H9 (cell line): ENCODE data around the gene SIL1. TPM values are rescaled to one million over a fixed set of nuclear protein-coding genes. Genes with fewer than 3 reads are reported as not detected.

Source experiments
- DNase-seq: peaks from one replicate; pipeline ENCODE4 v3.0.0-alpha.2; 2017
- H2AFZ ChIP-seq: one replicate; pipeline ENCODE4 v1.6.1; 2013; ENCODE audit warnings: mild to moderate bottlenecking, low read length, control low read depth, moderate library complexity
- H2AK5ac ChIP-seq: 2 replicates; pipeline ENCODE4 v1.6.1; 2013; ENCODE audit warnings: low read length, control low read depth, mixed read lengths; ENCODE audit not compliant: insufficient read length
- H2BK120ac ChIP-seq: one replicate; pipeline ENCODE4 v1.6.1; 2013; ENCODE audit warnings: low read depth, mild to moderate bottlenecking, low read length, control low read depth, inconsistent platforms; ENCODE audit not compliant: poor library complexity, severe bottlenecking
- H2BK12ac ChIP-seq: 2 replicates; pipeline ENCODE4 v1.6.1; 2013; ENCODE audit warnings: low read length, control low read depth, mixed read lengths, low read depth; ENCODE audit not compliant: insufficient read length
- H2BK15ac ChIP-seq: 2 replicates; pipeline ENCODE4 v1.6.1; 2013; ENCODE audit warnings: low read depth, low read length, control low read depth
- H2BK20ac ChIP-seq: one replicate; pipeline ENCODE4 v1.6.1; 2013; ENCODE audit warnings: low read depth, mild to moderate bottlenecking, low read length, control low read depth, inconsistent platforms; ENCODE audit not compliant: poor library complexity, severe bottlenecking
- H2BK5ac ChIP-seq: 2 replicates; pipeline ENCODE4 v1.6.1; 2013; ENCODE audit warnings: low read length, control low read depth, mixed read lengths; ENCODE audit not compliant: insufficient read length
- H3K14ac ChIP-seq: 2 replicates; pipeline ENCODE4 v1.6.1; 2013; ENCODE audit warnings: low read length, control low read depth; ENCODE audit not compliant: insufficient read depth
- H3K18ac ChIP-seq: 2 replicates; pipeline ENCODE4 v1.6.1; 2013; ENCODE audit warnings: low read depth, mild to moderate bottlenecking, mixed read lengths, low read length, control low read depth; ENCODE audit not compliant: insufficient read length
- H3K23ac ChIP-seq: 2 replicates; pipeline ENCODE4 v1.6.1; 2013; ENCODE audit warnings: low read length, control low read depth, mixed read lengths, low read depth; ENCODE audit not compliant: insufficient read length
- H3K23me2 ChIP-seq: 2 replicates; pipeline ENCODE4 v1.6.1; 2013; ENCODE audit warnings: low read depth, mild to moderate bottlenecking, mixed read lengths, low read length, control low read depth; ENCODE audit not compliant: insufficient read length, poor library complexity, severe bottlenecking
- H3K27ac ChIP-seq: 2 replicates; pipeline ENCODE4 v1.5.1; 2013; ENCODE audit warnings: low read length, control low read depth, mixed read lengths, low read depth; ENCODE audit not compliant: insufficient read length
- H3K27me3 ChIP-seq: 2 replicates; pipeline ENCODE4 v1.6.1; 2013; ENCODE audit warnings: low read length, control low read depth, inconsistent platforms; ENCODE audit not compliant: insufficient read depth
- H3K4ac ChIP-seq: 2 replicates; pipeline ENCODE4 v1.6.1; 2013; ENCODE audit warnings: low read depth, mild to moderate bottlenecking, control low read depth, inconsistent platforms, low read length, moderate library complexity
- H3K4me1 ChIP-seq: 2 replicates; pipeline ENCODE4 v1.6.1; 2013; ENCODE audit warnings: low read length, control low read depth, inconsistent platforms; ENCODE audit not compliant: insufficient read depth
- H3K4me2 ChIP-seq: 2 replicates; pipeline ENCODE4 v1.6.1; 2013; ENCODE audit warnings: low read length, control low read depth, mixed read lengths; ENCODE audit not compliant: insufficient read length, insufficient read depth
- H3K56ac ChIP-seq: 2 replicates; pipeline ENCODE4 v1.6.1; 2013; ENCODE audit warnings: low read depth, mild to moderate bottlenecking, mixed read lengths, low read length, control low read depth; ENCODE audit not compliant: insufficient read length
- H3K79me1 ChIP-seq: 2 replicates; pipeline ENCODE4 v1.6.1; 2013; ENCODE audit warnings: low read depth, mild to moderate bottlenecking, moderate library complexity, low read length, control low read depth, inconsistent platforms; ENCODE audit not compliant: insufficient read depth, poor library complexity, severe bottlenecking
- H3K79me2 ChIP-seq: 2 replicates; pipeline ENCODE4 v1.6.1; 2013; ENCODE audit warnings: low read length, control low read depth, inconsistent platforms; ENCODE audit not compliant: insufficient read depth
- H3K9ac ChIP-seq: 2 replicates; pipeline ENCODE4 v1.6.1; 2013; ENCODE audit warnings: low read length, control low read depth, mixed read lengths; ENCODE audit not compliant: insufficient read length; ENCODE audit errors: extremely low read depth
- H3K9me3 ChIP-seq: one replicate; pipeline ENCODE4 v1.6.1; 2013; ENCODE audit warnings: low read depth, low read length, inconsistent platforms; ENCODE audit not compliant: control insufficient read depth
- H3T11ph ChIP-seq: one replicate; pipeline ENCODE4 v1.6.1; 2013; ENCODE audit warnings: mild to moderate bottlenecking, low read length, control low read depth, inconsistent platforms
- H4K20me1 ChIP-seq: one replicate; pipeline ENCODE4 v1.6.1; 2013; ENCODE audit not compliant: control insufficient read depth, insufficient read length, insufficient read depth
- H4K5ac ChIP-seq: 2 replicates; pipeline ENCODE4 v1.6.1; 2013; ENCODE audit warnings: low read depth, mild to moderate bottlenecking, mixed read lengths, low read length, control low read depth; ENCODE audit not compliant: insufficient read length
- H4K8ac ChIP-seq: replicated peaks from 2 replicates; pipeline ENCODE4 v1.6.1; 2013; ENCODE audit warnings: low read length, control low read depth, mixed read lengths, low read depth; ENCODE audit not compliant: insufficient read length
- H4K91ac ChIP-seq: 2 replicates; pipeline ENCODE4 v1.6.1; 2013; ENCODE audit warnings: low read depth, mild to moderate bottlenecking, moderate library complexity, mixed read lengths, low read length, control low read depth; ENCODE audit not compliant: insufficient read length
- H3K27ac Mint-ChIP-seq, 3 experiments: 2 replicates in 2 of 3; 3 replicates in 1 of 3; pipeline ENCODE4 v1.8.0; 2020 to 2021; ENCODE audit warnings: mixed read lengths in 3 of 3, mild to moderate bottlenecking in 1 of 3, moderate library complexity in 1 of 3
- H3K27me3 Mint-ChIP-seq: 2 replicates; pipeline ENCODE4 v1.8.0; 2021; ENCODE audit warnings: low read depth, mild to moderate bottlenecking, moderate library complexity, mixed read lengths
- H3K36me3 Mint-ChIP-seq, 3 experiments: 2 replicates in 2 of 3; 3 replicates in 1 of 3; pipeline ENCODE4 v1.8.0; 2020 to 2021; ENCODE audit warnings: low read depth in 3 of 3, mixed read lengths in 3 of 3; ENCODE audit not compliant: insufficient read depth in 1 of 3
- H3K4me1 Mint-ChIP-seq, 2 experiments: 2 replicates each; pipeline ENCODE4 v1.8.0; 2020; ENCODE audit warnings: mixed read lengths in 2 of 2
- H3K4me3 Mint-ChIP-seq, 2 experiments: 2 replicates in 1 of 2; 3 replicates in 1 of 2; pipeline ENCODE4 v1.8.0; 2020 to 2021; ENCODE audit warnings: mild to moderate bottlenecking in 2 of 2, mixed read lengths in 2 of 2, moderate library complexity in 1 of 2
- H3K9me3 Mint-ChIP-seq, 2 experiments: 2 replicates in 1 of 2; 3 replicates in 1 of 2; pipeline ENCODE4 v1.8.0; 2020; ENCODE audit warnings: mild to moderate bottlenecking in 2 of 2, mixed read lengths in 2 of 2, moderate library complexity in 1 of 2
- WGBS: extraction: QIAGEN DNeasy Blood & Tissue Kit; methylation state at CpG from one replicate; pipeline ENCODE4 v1.1.7; 2013; ENCODE audit warnings: missing lambda C conversion rate, low lambda C conversion rate, mixed read lengths; ENCODE audit not compliant: insufficient read length; ENCODE audit errors: extremely low coverage; 5-methylcytosine and 5-hydroxymethylcytosine counted together
- total RNA-seq: library from RNA; stranded (reverse); gene quantifications from 2 replicates; pipeline ENCODE4 v1.2.1, GENCODE V29; 2021
- TF ChIP-seq, protein P1 (sequence below): fragments of 200-600 bp; sonication (generic); conservative IDR thresholded peaks from 3 replicates; pipeline ENCODE4 v1.8.0; 2021; ENCODE audit warnings: antibody characterized with exemption, mild to moderate bottlenecking

The SIL1 gene
- total RNA-seq, 1 experiment from 2014 or later: 10.6 TPM

DNA sequence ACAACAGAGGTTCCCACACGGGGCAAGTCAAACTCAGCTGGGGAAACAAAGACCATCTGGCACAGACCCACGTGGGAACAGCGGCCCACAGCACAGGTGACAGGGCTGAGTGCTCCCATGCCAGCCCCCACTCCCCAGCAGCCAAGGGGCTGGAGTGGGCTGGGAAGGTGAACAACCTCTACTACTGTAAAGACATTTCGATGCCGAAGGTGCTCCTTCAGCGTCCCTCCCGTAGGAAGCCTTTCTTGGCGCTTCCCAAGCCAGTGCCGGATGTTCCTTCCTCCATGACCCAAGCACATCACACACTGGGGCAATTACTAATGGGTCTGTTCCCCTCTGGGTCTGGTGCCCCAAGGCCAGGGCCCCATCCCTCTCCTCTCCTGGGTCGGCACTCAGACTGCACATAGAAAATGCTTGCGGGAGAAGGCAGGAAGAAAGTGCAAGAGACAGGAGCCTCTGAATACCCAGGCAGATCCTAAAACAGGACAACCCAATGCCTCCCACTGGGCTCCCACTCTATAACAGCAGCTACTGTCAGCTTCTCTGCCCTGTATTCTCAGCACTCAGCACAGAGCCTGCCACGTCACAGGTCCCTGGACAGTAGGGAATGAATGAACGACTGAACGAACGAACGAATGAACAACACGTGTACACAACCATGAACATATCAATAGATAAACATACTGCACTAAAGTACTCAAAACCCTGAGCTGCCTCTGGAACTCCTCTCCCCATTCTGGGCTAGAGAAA, 246.0 kb downstream of the SIL1 start:
- no peak for DNase-seq
- no peak overlapping the region for H3K27ac ChIP-seq
- H3K9me3 Mint-ChIP-seq: no peaks in the 10 kb centered on the region
- H3K79me1 ChIP-seq: no peaks in the 10 kb centered on the region
- no peak overlapping the region for H3K23ac ChIP-seq
- no peak overlapping the region for H4K5ac ChIP-seq
- H3K9me3 ChIP-seq: no peaks in the 10 kb centered on the region
- H3K36me3 Mint-ChIP-seq: peaks cover 0 to 3% (median 0%) of the 10 kb centered on the region in 3 experiments; a peak in 1 of 7 replicates
- no peak overlapping the region for H3K14ac ChIP-seq
- peaks cover 26 to 33% of the 10 kb centered on the region in 2 experiments for H3K4me1 Mint-ChIP-seq
- H4K91ac ChIP-seq: no peak overlapping the region
- no peaks in the 10 kb centered on the region for H4K20me1 ChIP-seq
- H3K4ac ChIP-seq: no peak overlapping the region
- H4K8ac ChIP-seq: no peak overlapping the region
- H2BK12ac ChIP-seq: no peak overlapping the region
- no peaks in the 10 kb centered on the region for H3K27me3 ChIP-seq
- no peak overlapping the region for H2AFZ ChIP-seq
- TF ChIP-seq, protein P1, sequence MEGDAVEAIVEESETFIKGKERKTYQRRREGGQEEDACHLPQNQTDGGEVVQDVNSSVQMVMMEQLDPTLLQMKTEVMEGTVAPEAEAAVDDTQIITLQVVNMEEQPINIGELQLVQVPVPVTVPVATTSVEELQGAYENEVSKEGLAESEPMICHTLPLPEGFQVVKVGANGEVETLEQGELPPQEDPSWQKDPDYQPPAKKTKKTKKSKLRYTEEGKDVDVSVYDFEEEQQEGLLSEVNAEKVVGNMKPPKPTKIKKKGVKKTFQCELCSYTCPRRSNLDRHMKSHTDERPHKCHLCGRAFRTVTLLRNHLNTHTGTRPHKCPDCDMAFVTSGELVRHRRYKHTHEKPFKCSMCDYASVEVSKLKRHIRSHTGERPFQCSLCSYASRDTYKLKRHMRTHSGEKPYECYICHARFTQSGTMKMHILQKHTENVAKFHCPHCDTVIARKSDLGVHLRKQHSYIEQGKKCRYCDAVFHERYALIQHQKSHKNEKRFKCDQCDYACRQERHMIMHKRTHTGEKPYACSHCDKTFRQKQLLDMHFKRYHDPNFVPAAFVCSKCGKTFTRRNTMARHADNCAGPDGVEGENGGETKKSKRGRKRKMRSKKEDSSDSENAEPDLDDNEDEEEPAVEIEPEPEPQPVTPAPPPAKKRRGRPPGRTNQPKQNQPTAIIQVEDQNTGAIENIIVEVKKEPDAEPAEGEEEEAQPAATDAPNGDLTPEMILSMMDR: no peak
- no peak overlapping the region for H2BK120ac ChIP-seq
- no peaks in the 10 kb centered on the region for H3K79me2 ChIP-seq
- no peak overlapping the region for H3K56ac ChIP-seq
- no peak overlapping the region for H2AK5ac ChIP-seq
- H3K4me3 Mint-ChIP-seq: no peak overlapping the region
- H3K9ac ChIP-seq: no peak overlapping the region
- H3K27me3 Mint-ChIP-seq: 0 out of 2 replicates have a peak, but pooled peaks cover 1% of the 10 kb centered on the region
- no CpG with 5 or more reads among the region's 17 CpGs for WGBS
- H2BK15ac ChIP-seq: no peak overlapping the region
- H3K18ac ChIP-seq: no peak overlapping the region
- peaks cover 2% of the 10 kb centered on the region; the same call in 1 of the 2 replicates for H3K4me1 ChIP-seq
- H2BK20ac ChIP-seq: no peak overlapping the region
- H3K23me2 ChIP-seq: no peaks in the 10 kb centered on the region
- no peak overlapping the region for H3K4me2 ChIP-seq
- H3T11ph ChIP-seq: no peak overlapping the region
- H3K27ac Mint-ChIP-seq: peak overlapping the region in 2 of 3 experiments; percentile 22 to 98; a peak in 1 of 7 replicates
- no peak overlapping the region for H2BK5ac ChIP-seq
